Activated CD4-positive, alpha-beta T cell treated with anti-CD3 and anti-CD28 coated beads for 36 hours (primary cell): ENCODE data around the gene EGFL8. TPM values are rescaled to one million over a fixed set of nuclear protein-coding genes. Genes with fewer than 3 reads are reported as not detected.

Source experiments
- ATAC-seq: fragments of 200-7000 bp; cut with Tn5 transposase; one replicate; pipeline ENCODE4 v1.10.0; 2021; ENCODE audit warnings: mild to moderate bottlenecking, moderate library complexity
- CTCF ChIA-PET: fragments of 350-600 bp; sonication (Branson Sonifier 250); formaldehyde crosslinking; loops from one replicate; lab custom pipeline; 2021; ENCODE audit warnings: antibody characterized with exemption; lab: Charles Lee
- POLR2A ChIA-PET: fragments of 350-600 bp; sonication (Branson Sonifier 250); formaldehyde crosslinking; loops from one replicate; lab custom pipeline; 2021; ENCODE audit warnings: antibody characterized with exemption, inconsistent platforms; lab: Charles Lee
- DNase-seq: peaks from one replicate; pipeline ENCODE4 v3.0.0-alpha.2; 2020
- H3K27ac Mint-ChIP-seq: one replicate; pipeline ENCODE4 v1.8.0; 2021; ENCODE audit warnings: mixed read lengths
- H3K27me3 Mint-ChIP-seq: one replicate; pipeline ENCODE4 v1.8.0; 2021; ENCODE audit warnings: mixed read lengths
- H3K36me3 Mint-ChIP-seq: one replicate; pipeline ENCODE4 v1.8.0; 2021; ENCODE audit warnings: low read depth, mixed read lengths
- H3K4me1 Mint-ChIP-seq: one replicate; pipeline ENCODE4 v1.8.0; 2021; ENCODE audit warnings: mixed read lengths
- H3K4me3 Mint-ChIP-seq: one replicate; pipeline ENCODE4 v1.8.0; 2021; ENCODE audit warnings: mild to moderate bottlenecking, moderate library complexity, mixed read lengths
- H3K9me3 Mint-ChIP-seq: one replicate; pipeline ENCODE4 v1.8.0; 2021; ENCODE audit warnings: low read depth, mixed read lengths
- intact Hi-C, 2 experiments: fragments of 100-400 bp; cut with DNase I in 1 of 2; cut with micrococcal nuclease in 1 of 2; formaldehyde crosslinking; loops; one replicate each; pipeline versions ENCODE4 v1.14.2 to v1.15.1; 2022 to 2024; cut with DNase I, micrococcal nuclease
- total RNA-seq, 2 experiments: library from RNA; stranded (reverse); gene quantifications; one replicate each; pipeline ENCODE4 v1.2.3, GENCODE V29; 2021

EGFL8 gene
- total RNA-seq = 10 to 100 TPM in 1 of 2 experiments, 1 to 10 TPM in 1; 9.1 to 10.9 TPM

DNA sequence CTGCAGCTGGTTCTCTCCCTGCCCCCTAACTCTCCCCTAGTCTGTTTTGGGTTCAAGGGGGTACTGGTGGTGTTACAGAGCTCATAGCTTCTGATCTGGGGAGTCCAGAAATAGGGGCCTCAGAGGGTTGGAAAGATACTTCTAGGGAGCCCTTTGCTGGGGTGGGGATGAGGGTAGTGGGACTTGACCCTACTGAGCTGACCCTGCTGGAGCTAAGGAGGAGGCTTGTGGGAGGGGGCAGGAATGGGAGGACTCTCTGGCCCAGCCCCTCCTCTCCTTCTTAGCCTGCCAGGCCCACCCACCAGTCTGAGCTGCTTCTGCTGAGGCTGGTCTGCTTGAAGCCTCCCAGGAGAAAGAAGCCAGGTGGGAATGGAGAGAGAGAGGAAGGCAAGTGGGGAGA lies at the start of gene EGFL8:
TSS of gene EGFL8 (plus strand) at position 301 of the 400 bp plus-strand sequence. CDS start 1,571 bp downstream, outside the sequence.
- H3K36me3 Mint-ChIP-seq = peaks cover 25% of the 10 kb centered on the region
- H3K4me3 Mint-ChIP-seq = no peak within 1 kb of the TSS
- ChIA-PET CTCF (no interaction called here), POLR2A (interaction anchor here (0.6 kb wide), 1 partner anchor 425 kb away, joined by 4 read pairs; no protein-coding TSS in a partner anchor)
- DNase-seq = no peak
- H3K27me3 Mint-ChIP-seq = no peaks in the 10 kb centered on the region
- ATAC-seq = no peak
- intact Hi-C loops = no loop called here
- no peak within 1 kb of the TSS for H3K27ac Mint-ChIP-seq
- no peaks in the 10 kb centered on the region for H3K9me3 Mint-ChIP-seq
- H3K4me1 Mint-ChIP-seq = no peaks in the 10 kb centered on the region

DNA sequence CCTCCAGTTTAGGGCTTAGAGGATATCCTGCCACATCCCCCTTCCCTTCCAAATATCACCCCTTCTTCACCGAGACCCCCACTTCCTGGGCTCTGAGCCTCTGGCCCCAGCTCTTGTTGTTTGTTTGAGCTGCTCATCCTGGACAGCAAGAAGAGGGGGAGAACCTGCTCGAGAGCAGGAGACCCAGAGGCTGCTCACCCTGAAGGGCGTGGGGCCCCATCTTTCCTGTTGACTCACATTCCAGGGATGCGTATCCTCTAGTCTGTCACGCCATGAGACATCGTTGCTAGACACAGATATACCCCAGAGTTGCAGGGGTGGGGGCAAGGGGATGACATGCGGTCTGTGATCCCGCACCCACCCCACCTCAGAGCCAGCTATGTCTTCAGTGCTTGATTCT lies 49.6 kb upstream of the EGFL8 start:
- H3K4me1 Mint-ChIP-seq = peaks cover 14% of the 10 kb centered on the region
- POLR2A ChIA-PET = interaction anchor here (0.6 kb wide), 2 partner anchors 10 to 11 kb away, joined by 3 to 5 read pairs; no protein-coding TSS in a partner anchor
- intact Hi-C loops = loop anchor here in 1 of 2 experiments (5.0 kb wide), 1 partner anchor 133 kb away; no protein-coding TSS in a partner anchor
- no peaks in the 10 kb centered on the region for H3K27me3 Mint-ChIP-seq
- H3K9me3 Mint-ChIP-seq = no peaks in the 10 kb centered on the region
- CTCF ChIA-PET = interaction anchor here (0.6 to 1.8 kb wide), 4 partner anchors 10 to 211 kb away, joined by 3 to 6 read pairs (median 4); no protein-coding TSS in a partner anchor
- no peak overlapping the region for H3K27ac Mint-ChIP-seq
- no peak for ATAC-seq
- peak; percentile 21 for DNase-seq
- H3K4me3 Mint-ChIP-seq = no peak overlapping the region
- peaks cover 22% of the 10 kb centered on the region for H3K36me3 Mint-ChIP-seq

GRCh38 chr6:32115623-32116022 lies 48.8 kb upstream of the EGFL8 start:
- Mint-ChIP-seq H3K4me1 (peaks cover 14% of the 10 kb centered on the region), H3K9me3 (no peaks in the 10 kb centered on the region), H3K36me3 (peaks cover 24% of the 10 kb centered on the region), H3K27ac (no peak overlapping the region), H3K27me3 (no peaks in the 10 kb centered on the region), H3K4me3 (no peak overlapping the region)
- no peak for ATAC-seq
- ChIA-PET CTCF (interaction anchor here (0.8 kb wide), 1 partner anchor 14 kb away, joined by 3 read pairs; no protein-coding TSS in a partner anchor), POLR2A (no interaction called here)
- intact Hi-C loops = loop anchor here in 1 of 2 experiments (5.0 kb wide), 1 partner anchor 132 kb away; no protein-coding TSS in a partner anchor
- no peak for DNase-seq

DNA sequence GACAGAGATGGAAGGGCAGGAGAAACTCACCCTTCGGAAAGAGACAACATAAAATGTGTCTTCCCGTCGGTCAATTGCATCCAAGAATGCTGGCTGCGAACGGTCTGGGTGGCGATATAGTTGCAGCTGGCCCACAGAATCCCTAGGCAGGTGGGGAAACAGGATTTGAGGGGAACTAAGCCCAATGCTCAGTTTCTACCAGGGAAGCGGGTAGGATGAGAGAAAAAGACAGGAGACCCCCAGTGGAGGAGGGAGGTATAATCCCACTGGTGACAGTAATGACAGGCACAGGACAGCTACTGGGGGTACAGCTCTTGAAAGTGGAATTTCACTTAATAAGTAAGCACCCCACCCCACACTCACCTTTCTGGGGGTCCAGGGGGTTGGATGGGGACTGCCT lies 47.7 kb upstream of the EGFL8 start:
- POLR2A ChIA-PET = interaction anchor here (0.6 kb wide), 1 partner anchor 11 kb away, joined by 3 read pairs; the partner anchor contains the start of gene ATF6B
- H3K9me3 Mint-ChIP-seq = no peaks in the 10 kb centered on the region
- intact Hi-C loops = loop anchor here in 1 of 2 experiments (5.0 kb wide), 1 partner anchor 131 kb away; no protein-coding TSS in a partner anchor

DNA sequence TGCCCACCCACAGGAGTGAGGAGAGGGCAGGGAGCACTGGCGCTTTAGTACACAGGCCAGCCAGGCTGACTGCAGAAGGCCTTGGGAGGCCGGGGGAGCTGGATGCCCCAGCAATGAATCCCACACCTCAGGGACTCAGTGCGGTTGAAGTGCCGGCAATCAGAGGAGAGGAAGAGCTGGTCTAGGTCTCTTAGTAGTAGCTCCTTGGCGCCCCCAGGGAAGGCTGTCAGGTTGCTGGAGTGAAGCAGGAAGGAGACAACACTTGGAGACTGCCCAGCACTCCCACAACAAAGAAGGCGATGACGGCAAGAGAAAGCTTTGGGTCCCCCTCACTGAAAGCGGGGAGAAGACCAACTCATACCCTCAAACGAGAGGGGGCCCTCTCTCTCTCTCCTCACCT lies 46.9 kb upstream of the EGFL8 start:
- DNase-seq = no peak
- H3K27ac Mint-ChIP-seq = no peak overlapping the region
- no peak overlapping the region for H3K4me3 Mint-ChIP-seq
- H3K4me1 Mint-ChIP-seq = peaks cover 14% of the 10 kb centered on the region
- ChIA-PET CTCF (interaction anchor here (0.6 to 3.4 kb wide), 4 partner anchors 11 to 171 kb away, joined by 3 to 36 read pairs (median 4); partner anchors contain the start of genes ATF6B, CFB and FKBPL), POLR2A (no interaction called here)
- intact Hi-C loops = loop anchor here in 1 of 2 experiments (5.0 kb wide), 1 partner anchor 130 kb away; no protein-coding TSS in a partner anchor
- no peaks in the 10 kb centered on the region for H3K27me3 Mint-ChIP-seq
- H3K36me3 Mint-ChIP-seq = peaks cover 37% of the 10 kb centered on the region
- H3K9me3 Mint-ChIP-seq = no peaks in the 10 kb centered on the region
- no peak for ATAC-seq

More for the DNA sequence above, 47.7 kb upstream of the EGFL8 start:
- Mint-ChIP-seq H3K27ac (no peak overlapping the region), H3K36me3 (peaks cover 31% of the 10 kb centered on the region), H3K27me3 (no peaks in the 10 kb centered on the region), H3K4me1 (peaks cover 14% of the 10 kb centered on the region), H3K4me3 (no peak overlapping the region)
- CTCF ChIA-PET = interaction anchor here (0.7 to 3.4 kb wide), 3 partner anchors 12 to 576 kb away, joined by 3 to 36 read pairs (median 3); partner anchors contain the start of genes ATF6B and FKBPL
- DNase-seq (peak; percentile 27), ATAC-seq (no peak)

GRCh38 chr6:32118782-32119628 lies 45.4 kb upstream of the EGFL8 start:
- Mint-ChIP-seq H3K9me3 (no peaks in the 10 kb centered on the region), H3K4me1 (peaks cover 14% of the 10 kb centered on the region), H3K27me3 (no peaks in the 10 kb centered on the region), H3K4me3 (no peak overlapping the region), H3K36me3 (peaks cover 39% of the 10 kb centered on the region), H3K27ac (no peak overlapping the region)
- DNase-seq (peak; percentile 86), ATAC-seq (peak; percentile 88)
- CTCF ChIA-PET = interaction anchor here (0.6 to 3.4 kb wide), 22 partner anchors 10 to 181 kb away, joined by 3 to 36 read pairs (median 4); partner anchors contain the start of genes ATF6B, FKBPL, PRRT1 and TNXB
- intact Hi-C loops = loop anchor here (1.0 to 5.0 kb wide), 2 partner anchors 35 to 128 kb away; partner anchors contain the start of gene PPT2 (in 2 of the 2)
- POLR2A ChIA-PET = interaction anchor here (0.8 kb wide), 1 partner anchor 9 kb away, joined by 3 read pairs; the partner anchor contains the start of gene ATF6B

DNA sequence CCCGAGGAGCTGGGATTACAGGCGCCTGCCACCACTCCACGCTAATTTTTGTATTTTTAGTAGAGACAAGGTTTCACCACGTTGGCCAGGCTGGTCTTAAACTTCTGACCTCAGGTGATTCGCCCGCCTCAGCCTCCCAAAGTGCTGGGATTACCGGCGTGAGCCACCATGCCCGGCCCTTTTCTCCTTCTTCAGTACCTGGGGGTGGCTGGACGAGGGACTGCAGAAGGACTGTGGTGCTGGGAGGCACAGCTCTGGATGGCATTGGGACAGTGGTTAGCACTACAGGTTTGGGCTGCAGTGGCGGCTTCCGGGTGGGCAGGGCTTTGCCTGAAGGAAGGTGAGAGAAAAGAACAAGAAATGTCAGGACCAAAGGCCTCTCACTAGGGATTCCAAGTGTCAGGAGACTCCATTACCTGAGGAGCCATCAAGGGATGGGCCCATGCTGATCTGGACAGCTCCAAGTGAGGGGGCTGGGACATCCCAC lies 43.8 kb upstream of the EGFL8 start:
- DNase-seq = no peak
- Mint-ChIP-seq H3K4me1 (peaks cover 12% of the 10 kb centered on the region), H3K4me3 (no peak overlapping the region), H3K27me3 (no peaks in the 10 kb centered on the region), H3K9me3 (no peaks in the 10 kb centered on the region), H3K27ac (no peak overlapping the region), H3K36me3 (peaks cover 41% of the 10 kb centered on the region)
- POLR2A ChIA-PET = no interaction called here
- ATAC-seq = no peak
- CTCF ChIA-PET = no interaction called here
- intact Hi-C loops = loop anchor here in 1 of 2 experiments (10.0 kb wide), 1 partner anchor 576 kb away; the partner anchor contains the start of genes ATP6V1G2, DDX39B and NFKBIL1

GRCh38 chr6:32123681-32124080 lies 40.7 kb upstream of the EGFL8 start:
- POLR2A ChIA-PET = no interaction called here
- CTCF ChIA-PET = no interaction called here
- peaks cover 34% of the 10 kb centered on the region for H3K4me1 Mint-ChIP-seq
- peaks cover 42% of the 10 kb centered on the region for H3K36me3 Mint-ChIP-seq
- H3K27ac Mint-ChIP-seq = no peak overlapping the region
- H3K4me3 Mint-ChIP-seq = no peak overlapping the region
- no peaks in the 10 kb centered on the region for H3K9me3 Mint-ChIP-seq
- ATAC-seq (no peak), DNase-seq (no peak)
- intact Hi-C loops = loop anchor here in 1 of 2 experiments (10.0 kb wide), 1 partner anchor 579 kb away; the partner anchor contains the start of genes ATP6V1G2, DDX39B and NFKBIL1
- no peaks in the 10 kb centered on the region for H3K27me3 Mint-ChIP-seq

GRCh38 chr6:32126880-32127279 lies 37.5 kb upstream of the EGFL8 start:
- H3K9me3 Mint-ChIP-seq = no peaks in the 10 kb centered on the region
- DNase-seq = peak; percentile 33
- POLR2A ChIA-PET = interaction anchor here (1.5 kb wide), 1 partner anchor 64 kb away, joined by 4 read pairs; no protein-coding TSS in a partner anchor
- H3K27me3 Mint-ChIP-seq = no peaks in the 10 kb centered on the region
- peaks cover 39% of the 10 kb centered on the region for H3K4me1 Mint-ChIP-seq
- peak overlapping the region; percentile 98 for H3K27ac Mint-ChIP-seq
- intact Hi-C loops = loop anchor here in 1 of 2 experiments (5.0 to 10.0 kb wide), 2 partner anchors 582 to 710 kb away; partner anchors contain the start of genes ATP6V1G2, DDX39B, NFKBIL1 and TAP2
- no peak for ATAC-seq
- H3K4me3 Mint-ChIP-seq = peak overlapping the region; percentile 99
- peaks cover 21% of the 10 kb centered on the region for H3K36me3 Mint-ChIP-seq
- CTCF ChIA-PET = interaction anchor here (0.6 to 4.2 kb wide), 3 partner anchors 9 to 45 kb away, joined by 3 to 36 read pairs (median 3); no protein-coding TSS in a partner anchor

GRCh38 chr6:32127409-32127716 lies 37.0 kb upstream of the EGFL8 start:
- Mint-ChIP-seq H3K9me3 (no peaks in the 10 kb centered on the region), H3K27ac (peak overlapping the region; percentile 98), H3K36me3 (peaks cover 18% of the 10 kb centered on the region), H3K27me3 (no peaks in the 10 kb centered on the region), H3K4me3 (peak overlapping the region; percentile 99), H3K4me1 (peaks cover 39% of the 10 kb centered on the region)
- ChIA-PET POLR2A (interaction anchor here (0.7 to 2.2 kb wide), 7 partner anchors 8 to 844 kb away, joined by 3 to 4 read pairs (median 3); no protein-coding TSS in a partner anchor), CTCF (interaction anchor here (1.2 to 4.2 kb wide), 2 partner anchors 10 to 21 kb away, joined by 3 to 36 read pairs; no protein-coding TSS in a partner anchor)
- DNase-seq (no peak), ATAC-seq (no peak)
- intact Hi-C loops = loop anchor here in 1 of 2 experiments (5.0 to 10.0 kb wide), 2 partner anchors 583 to 710 kb away; partner anchors contain the start of genes ATP6V1G2, DDX39B, NFKBIL1 and TAP2
